ENCODE data around the gene POR. TPM values are rescaled to one million over a fixed set of nuclear protein-coding genes. Genes with fewer than 3 reads are reported as not detected.

Gene POR
- total and polyA plus RNA-seq, 2 donors, result 44.6 to 114 TPM

- Histone ChIP-seq H3K4me3 (ENCODE audit: low read length in 2 of 2) (no peak overlapping the region), H3K36me3 (ENCODE audit: control insufficient read depth in 2 of 2, insufficient read depth in 2 of 2, low read length in 1 of 2) (peaks cover 3 to 4% of the 10 kb centered on the region in 2 donors), H3K4me1 (ENCODE audit: control insufficient read depth in 2 of 2, insufficient read depth in 2 of 2, low read length in 2 of 2) (peaks cover 5 to 9% of the 10 kb centered on the region in 2 donors), H3K9me3 (ENCODE audit: control insufficient read depth in 2 of 2, insufficient read depth in 1 of 2, low read length in 1 of 2) (no peaks in the 10 kb centered on the region), H3K27me3 (ENCODE audit: control insufficient read depth in 2 of 2, insufficient read depth in 1 of 2, low read length in 1 of 2) (no peaks in the 10 kb centered on the region), H3K27ac (ENCODE audit: low read depth in 1 of 2, low read length in 1 of 2) (no peak overlapping the region)
- no peak for DNase-seq (ENCODE audit: low read depth in 6 of 9, low spot score in 9 of 9)
- 97% methylated on average over 14 of the region's 14 CpGs for WGBS
Measured at GRCh38 chr7:75921479-75921878, 6.5 kb downstream of the POR start.

GRCh38 chr7:75922966-75923603 lies 8.1 kb downstream of the POR start:
- no peaks in the 10 kb centered on the region for H3K27me3 ChIP-seq (ENCODE audit: control insufficient read depth in 2 of 2, insufficient read depth in 1 of 2, low read length in 1 of 2)
- WGBS, result 95% methylated on average over 9 of the region's 9 CpGs
- DNase-seq (ENCODE audit: low read depth in 6 of 9, low spot score in 9 of 9), result no peak
- no peaks in the 10 kb centered on the region for H3K9me3 ChIP-seq (ENCODE audit: control insufficient read depth in 2 of 2, insufficient read depth in 1 of 2, low read length in 1 of 2)
- H3K4me3 ChIP-seq (ENCODE audit: low read length in 2 of 2), result no peak overlapping the region
- peaks cover 6 to 14% of the 10 kb centered on the region in 2 donors for H3K4me1 ChIP-seq (ENCODE audit: control insufficient read depth in 2 of 2, insufficient read depth in 2 of 2, low read length in 2 of 2)
- no peak overlapping the region for H3K27ac ChIP-seq (ENCODE audit: low read depth in 1 of 2, low read length in 1 of 2)
- peaks cover 3 to 4% of the 10 kb centered on the region in 2 donors for H3K36me3 ChIP-seq (ENCODE audit: control insufficient read depth in 2 of 2, insufficient read depth in 2 of 2, low read length in 1 of 2)

GRCh38 chr7:75924256-75924655 lies 9.3 kb downstream of the POR start:
- peaks cover 3 to 4% of the 10 kb centered on the region in 2 donors for H3K36me3 ChIP-seq (ENCODE audit: control insufficient read depth in 2 of 2, insufficient read depth in 2 of 2, low read length in 1 of 2)
- peaks cover 16 to 26% of the 10 kb centered on the region in 2 donors for H3K4me1 ChIP-seq (ENCODE audit: control insufficient read depth in 2 of 2, insufficient read depth in 2 of 2, low read length in 2 of 2)
- 98% methylated on average over 2 of the region's 2 CpGs for WGBS
- H3K27me3 ChIP-seq (ENCODE audit: control insufficient read depth in 2 of 2, insufficient read depth in 1 of 2, low read length in 1 of 2), result no peaks in the 10 kb centered on the region
- H3K4me3 ChIP-seq (ENCODE audit: low read length in 2 of 2), result no peak overlapping the region
- H3K9me3 ChIP-seq (ENCODE audit: control insufficient read depth in 2 of 2, insufficient read depth in 1 of 2, low read length in 1 of 2), result peaks cover 0 to under 1% of the 10 kb centered on the region in 2 donors
- H3K27ac ChIP-seq (ENCODE audit: low read depth in 1 of 2, low read length in 1 of 2), result no peak overlapping the region
- no peak for DNase-seq (ENCODE audit: low read depth in 6 of 9, low spot score in 9 of 9)

- DNase-seq (ENCODE audit: low read depth in 6 of 9, low spot score in 9 of 9), result peak in 1 of 9 donors; percentile 25
- Histone ChIP-seq H3K4me1 (ENCODE audit: control insufficient read depth in 2 of 2, insufficient read depth in 2 of 2, low read length in 2 of 2) (peaks cover 22 to 32% of the 10 kb centered on the region in 2 donors), H3K27me3 (ENCODE audit: control insufficient read depth in 2 of 2, insufficient read depth in 1 of 2, low read length in 1 of 2) (no peaks in the 10 kb centered on the region), H3K36me3 (ENCODE audit: control insufficient read depth in 2 of 2, insufficient read depth in 2 of 2, low read length in 1 of 2) (peaks cover 3 to 4% of the 10 kb centered on the region in 2 donors), H3K27ac (ENCODE audit: low read depth in 1 of 2, low read length in 1 of 2) (no peak overlapping the region), H3K4me3 (ENCODE audit: low read length in 2 of 2) (no peak overlapping the region), H3K9me3 (ENCODE audit: control insufficient read depth in 2 of 2, insufficient read depth in 1 of 2, low read length in 1 of 2) (peaks cover 0 to 5% of the 10 kb centered on the region in 2 donors)
- 95% methylated on average over 2 of the region's 2 CpGs for WGBS
Measured at GRCh38 chr7:75924889-75925288, 9.9 kb downstream of the POR start.

- H3K36me3 ChIP-seq (ENCODE audit: control insufficient read depth in 2 of 2, insufficient read depth in 2 of 2, low read length in 1 of 2), result peaks cover 2 to 3% of the 10 kb centered on the region in 2 donors
- peak overlapping the region in 1 of 2 donors; percentile 32 for H3K27ac ChIP-seq (ENCODE audit: low read depth in 1 of 2, low read length in 1 of 2)
- no peaks in the 10 kb centered on the region for H3K27me3 ChIP-seq (ENCODE audit: control insufficient read depth in 2 of 2, insufficient read depth in 1 of 2, low read length in 1 of 2)
- WGBS, result 95% methylated on average over 10 of the region's 10 CpGs
- H3K9me3 ChIP-seq (ENCODE audit: control insufficient read depth in 2 of 2, insufficient read depth in 1 of 2, low read length in 1 of 2), result peaks cover 0 to 9% of the 10 kb centered on the region in 2 donors
- H3K4me3 ChIP-seq (ENCODE audit: low read length in 2 of 2), result no peak overlapping the region
- no peak for DNase-seq (ENCODE audit: low read depth in 6 of 9, low spot score in 9 of 9)
- peaks cover 22 to 39% of the 10 kb centered on the region in 2 donors for H3K4me1 ChIP-seq (ENCODE audit: control insufficient read depth in 2 of 2, insufficient read depth in 2 of 2, low read length in 2 of 2)
Measured at GRCh38 chr7:75925717-75926435, 10.9 kb downstream of the POR start.

GRCh38 chr7:75928568-75928914 lies 13.6 kb downstream of the POR start:
- Histone ChIP-seq H3K9me3 (ENCODE audit: control insufficient read depth in 2 of 2, insufficient read depth in 1 of 2, low read length in 1 of 2) (peaks cover 0 to 9% of the 10 kb centered on the region in 2 donors), H3K27ac (ENCODE audit: low read depth in 1 of 2, low read length in 1 of 2) (peak overlapping the region; percentile 83 to 99), H3K36me3 (ENCODE audit: control insufficient read depth in 2 of 2, insufficient read depth in 2 of 2, low read length in 1 of 2) (peaks cover 0 to 2% of the 10 kb centered on the region in 2 donors), H3K4me1 (ENCODE audit: control insufficient read depth in 2 of 2, insufficient read depth in 2 of 2, low read length in 2 of 2) (peaks cover 32 to 59% of the 10 kb centered on the region in 2 donors), H3K27me3 (ENCODE audit: control insufficient read depth in 2 of 2, insufficient read depth in 1 of 2, low read length in 1 of 2) (no peaks in the 10 kb centered on the region), H3K4me3 (ENCODE audit: low read length in 2 of 2) (peak overlapping the region in 1 of 2 donors; percentile 4)
- WGBS, result 15% methylated on average over 4 of the region's 4 CpGs
- peak; percentile 63 to 93 (median 80) for DNase-seq (ENCODE audit: low read depth in 6 of 9, low spot score in 9 of 9)

- Histone ChIP-seq H3K4me1 (ENCODE audit: control insufficient read depth in 2 of 2, insufficient read depth in 2 of 2, low read length in 2 of 2) (peaks cover 32 to 60% of the 10 kb centered on the region in 2 donors), H3K4me3 (ENCODE audit: low read length in 2 of 2) (no peak overlapping the region), H3K27me3 (ENCODE audit: control insufficient read depth in 2 of 2, insufficient read depth in 1 of 2, low read length in 1 of 2) (no peaks in the 10 kb centered on the region), H3K27ac (ENCODE audit: low read depth in 1 of 2, low read length in 1 of 2) (peak overlapping the region; percentile 65 to 92), H3K9me3 (ENCODE audit: control insufficient read depth in 2 of 2, insufficient read depth in 1 of 2, low read length in 1 of 2) (peaks cover 0 to 19% of the 10 kb centered on the region in 2 donors), H3K36me3 (ENCODE audit: control insufficient read depth in 2 of 2, insufficient read depth in 2 of 2, low read length in 1 of 2) (peaks cover 3 to 4% of the 10 kb centered on the region in 2 donors)
- WGBS, result 33% methylated on average over 5 of the region's 5 CpGs
- DNase-seq (ENCODE audit: low read depth in 6 of 9, low spot score in 9 of 9), result peak in 5 of 9 donors; percentile 32 to 73 (median 42)
Measured at GRCh38 chr7:75931680-75932079, 16.7 kb downstream of the POR start.

- no peaks in the 10 kb centered on the region for H3K27me3 ChIP-seq (ENCODE audit: control insufficient read depth in 2 of 2, insufficient read depth in 1 of 2, low read length in 1 of 2)
- peaks cover 4 to 11% of the 10 kb centered on the region in 2 donors for H3K36me3 ChIP-seq (ENCODE audit: control insufficient read depth in 2 of 2, insufficient read depth in 2 of 2, low read length in 1 of 2)
- peaks cover 0 to 10% of the 10 kb centered on the region in 2 donors for H3K9me3 ChIP-seq (ENCODE audit: control insufficient read depth in 2 of 2, insufficient read depth in 1 of 2, low read length in 1 of 2)
- WGBS, result 96% methylated on average over 15 of the region's 15 CpGs
- H3K4me1 ChIP-seq (ENCODE audit: control insufficient read depth in 2 of 2, insufficient read depth in 2 of 2, low read length in 2 of 2), result peaks cover 3 to 13% of the 10 kb centered on the region in 2 donors
- H3K4me3 ChIP-seq (ENCODE audit: low read length in 2 of 2), result no peak overlapping the region
- no peak overlapping the region for H3K27ac ChIP-seq (ENCODE audit: low read depth in 1 of 2, low read length in 1 of 2)
- DNase-seq (ENCODE audit: low read depth in 6 of 9, low spot score in 9 of 9), result no peak
Measured at GRCh38 chr7:75937958-75938786, 23.2 kb downstream of the POR start.
